ENCODE measurements around the gene TGFBRAP1.

- TF ChIP-seq POLR2A (IDR thresholded peaks at IDR 0.05) = no peak
- TF ChIP-seq CTCF (IDR thresholded peaks at IDR 0.05) = no peak
Observed at GRCh38 chr2:105334211-105334610, 4.7 kb upstream of the TGFBRAP1 start.

Measured in Peyer's patch (tissue), 4 donors.